HL-60/S4 (cell line): Measurements from ENCODE around the gene SYNE1.

Source experiments
- in situ Hi-C: fragments of 300-500 bp; cut with MboI; formaldehyde crosslinking; loops from 2 replicates; pipeline ENCODE4 v1.14.3; 2022; ENCODE audit warnings: low sequenced_read_pairs

The SYNE1 gene

DNA sequence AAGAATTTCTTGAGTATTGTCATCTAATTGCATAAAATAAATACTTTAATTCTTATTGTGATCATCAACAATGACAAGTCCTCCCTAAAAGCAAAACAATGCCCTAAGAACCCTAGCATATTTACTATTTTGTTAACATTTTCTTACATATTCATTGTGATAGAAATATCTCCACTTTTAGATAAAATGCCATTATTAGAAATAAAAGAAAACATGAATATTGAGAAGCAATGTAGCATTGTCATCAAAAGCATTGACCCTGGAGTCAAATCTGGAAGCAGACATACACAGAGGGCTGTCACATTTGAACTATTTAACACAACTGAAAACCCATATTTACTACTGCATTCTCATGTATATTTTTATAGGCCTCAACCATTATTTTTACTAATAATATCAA lies 257.7 kb downstream of the SYNE1 start:
- in situ Hi-C loops = no loop called here

GRCh38 chr6:152378169-152378568 lies 259.0 kb downstream of the SYNE1 start:
- in situ Hi-C loops = no loop called here

DNA sequence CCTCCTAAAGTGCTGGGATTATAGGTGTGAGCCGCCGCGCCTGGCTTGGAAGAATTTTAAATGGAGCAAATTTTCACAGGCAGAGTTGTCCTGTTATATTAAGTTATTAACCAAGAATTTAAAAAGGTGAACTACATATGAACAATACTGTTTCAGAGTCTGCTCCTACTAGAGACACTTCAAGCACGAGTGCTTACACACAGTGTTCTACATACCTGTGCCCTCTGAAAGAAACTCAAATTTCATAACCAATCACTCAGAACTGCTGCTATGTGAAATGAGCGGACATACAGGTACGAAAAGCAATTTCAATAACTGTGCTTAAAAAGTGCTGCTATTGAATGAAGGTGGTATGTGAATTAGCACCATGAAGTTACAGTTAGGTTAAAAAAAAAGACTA lies 262.0 kb downstream of the SYNE1 start:
- in situ Hi-C loops = no loop called here

DNA sequence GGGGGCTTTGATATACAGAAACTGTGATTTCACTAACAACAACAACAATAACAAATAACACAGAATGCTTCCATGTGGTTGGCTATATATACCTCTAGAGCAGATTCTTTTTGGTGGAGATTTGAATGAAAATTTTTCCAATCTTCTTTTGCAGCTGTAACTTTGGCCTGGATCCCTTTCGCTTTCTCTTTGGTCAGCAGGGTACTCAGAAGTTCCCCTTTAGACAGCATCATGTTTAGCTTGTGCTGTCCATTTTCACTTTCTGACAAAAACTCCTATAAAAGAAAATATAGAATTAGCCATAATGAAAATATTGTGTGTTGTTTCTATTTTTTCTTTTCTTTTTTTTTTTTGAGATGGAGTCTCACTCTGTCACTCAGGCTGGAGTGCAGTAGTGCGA lies 264.2 kb downstream of the SYNE1 start:
- in situ Hi-C loops = no loop called here

DNA sequence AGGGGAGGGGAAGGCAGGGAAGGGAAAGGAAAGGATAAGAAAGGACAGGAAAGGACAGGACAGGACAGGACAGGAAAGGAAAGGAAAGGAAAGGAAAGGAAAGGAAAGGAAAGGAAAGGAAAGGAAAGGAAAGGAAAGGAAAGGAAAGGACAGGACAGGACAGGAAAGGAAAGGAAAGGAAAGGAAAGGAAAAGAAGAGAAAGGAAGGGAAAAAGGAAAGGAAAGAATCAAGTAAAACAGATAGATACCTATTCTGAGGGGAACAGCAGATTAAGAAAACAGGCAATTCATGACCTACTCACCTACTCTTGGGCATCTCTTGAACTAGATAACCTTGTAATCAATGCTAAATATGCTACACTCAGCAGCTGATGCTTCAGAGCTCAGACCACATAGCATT lies 265.4 kb downstream of the SYNE1 start:
- in situ Hi-C loops = no loop called here

DNA sequence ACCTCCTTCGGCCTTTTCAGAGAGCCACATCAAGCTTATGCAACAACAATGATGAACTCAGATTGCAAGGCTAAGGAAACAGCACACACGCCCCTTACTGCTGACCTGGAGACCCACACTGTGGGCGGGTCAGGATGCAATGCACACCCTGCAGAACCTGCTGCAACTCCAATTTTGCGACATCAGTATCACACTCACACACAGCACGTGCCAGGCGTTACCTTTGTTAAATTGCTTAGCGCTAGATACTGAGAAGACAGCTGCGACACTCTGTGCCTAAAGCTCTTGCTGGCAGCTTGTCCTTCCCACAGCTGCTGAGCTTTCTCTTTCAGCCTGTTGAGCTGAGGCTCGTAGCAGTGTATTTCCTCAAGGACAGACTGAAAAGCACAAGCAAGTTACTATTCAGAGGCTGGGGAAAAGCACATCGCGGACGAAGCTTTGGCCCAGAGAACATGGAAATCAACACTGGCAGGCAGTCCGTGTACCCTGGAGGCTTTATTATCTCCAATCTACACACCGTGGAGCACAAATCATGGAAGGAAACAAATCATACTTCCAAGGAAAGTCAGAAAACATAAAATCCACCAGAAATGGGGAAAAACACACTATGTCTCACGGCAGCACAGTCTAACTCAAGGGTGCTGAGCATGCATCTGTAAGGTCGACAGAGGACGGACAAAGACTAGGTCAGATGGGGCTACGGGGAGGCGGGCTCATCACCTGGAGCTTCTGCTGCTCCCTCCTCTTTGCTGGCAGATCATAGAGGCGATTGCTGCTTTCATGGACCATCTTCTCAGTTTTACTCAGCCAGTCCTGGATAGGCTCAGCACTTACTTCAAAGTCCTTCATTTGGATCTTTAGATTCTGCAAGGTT lies 268.2 kb downstream of the SYNE1 start:
- in situ Hi-C loops = no loop called here

DNA sequence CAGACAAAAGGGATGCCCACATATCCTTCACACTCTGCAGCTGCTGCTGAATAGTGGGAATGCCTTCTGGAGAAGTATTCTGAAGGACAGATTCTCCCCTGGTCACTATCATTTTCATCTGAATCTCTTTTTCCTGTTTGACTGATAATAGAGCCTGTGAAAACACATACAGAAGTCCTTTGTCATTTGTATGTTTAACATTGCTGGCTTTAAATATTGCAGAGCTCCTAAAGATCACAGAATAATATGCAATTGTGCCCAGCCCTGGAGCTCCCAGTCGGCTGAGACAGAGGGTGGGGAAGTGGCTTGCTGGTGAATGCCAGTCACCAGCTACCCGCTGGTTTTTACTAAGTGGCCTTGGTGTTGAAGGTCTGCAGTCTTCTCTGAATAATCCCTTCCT lies 272.3 kb downstream of the SYNE1 start:
- in situ Hi-C loops = no loop called here

GRCh38 chr6:152360034-152360433 lies 277.1 kb downstream of the SYNE1 start:
- in situ Hi-C loops = no loop called here

DNA sequence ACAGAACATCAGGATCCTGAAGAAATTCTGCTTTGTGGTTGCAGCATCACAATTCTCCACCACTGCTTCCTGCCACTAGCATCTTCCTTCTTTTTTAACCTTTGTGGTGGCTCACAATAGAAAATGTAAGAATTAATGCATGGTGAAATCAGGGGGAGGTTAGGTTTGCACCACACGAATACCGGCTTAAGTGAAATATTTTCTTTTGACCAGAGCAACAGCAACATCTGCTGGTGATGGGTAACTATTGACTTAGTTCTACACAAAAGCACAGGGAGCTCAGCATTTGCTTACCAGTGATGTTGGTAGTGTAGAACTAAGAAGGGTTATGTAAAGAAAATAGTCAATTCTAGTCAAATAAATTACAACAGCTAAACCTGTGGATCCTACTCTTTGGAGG lies 280.5 kb downstream of the SYNE1 start:
- in situ Hi-C loops = no loop called here

DNA sequence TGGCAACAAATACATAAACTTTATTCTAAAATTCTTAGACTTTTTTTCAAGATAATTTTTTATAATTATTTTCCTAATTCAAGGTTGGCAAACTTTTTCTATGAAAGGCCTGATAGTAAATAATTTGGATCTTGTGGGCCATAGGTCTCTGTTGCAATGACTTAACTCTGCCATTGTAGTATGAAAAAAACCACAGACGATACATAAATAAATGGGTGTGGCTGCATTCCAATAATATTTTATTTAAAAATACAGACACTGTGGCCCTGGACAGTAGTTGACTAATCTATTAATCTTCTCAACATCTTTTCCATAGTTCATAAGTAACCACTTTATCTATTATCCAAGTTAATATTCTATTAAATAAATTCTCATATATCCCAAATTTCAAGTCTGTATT lies 281.1 kb downstream of the SYNE1 start:
- in situ Hi-C loops = no loop called here

- in situ Hi-C loops = no loop called here
Observed at GRCh38 chr6:152355166-152355565, 282.0 kb downstream of the SYNE1 start.

DNA sequence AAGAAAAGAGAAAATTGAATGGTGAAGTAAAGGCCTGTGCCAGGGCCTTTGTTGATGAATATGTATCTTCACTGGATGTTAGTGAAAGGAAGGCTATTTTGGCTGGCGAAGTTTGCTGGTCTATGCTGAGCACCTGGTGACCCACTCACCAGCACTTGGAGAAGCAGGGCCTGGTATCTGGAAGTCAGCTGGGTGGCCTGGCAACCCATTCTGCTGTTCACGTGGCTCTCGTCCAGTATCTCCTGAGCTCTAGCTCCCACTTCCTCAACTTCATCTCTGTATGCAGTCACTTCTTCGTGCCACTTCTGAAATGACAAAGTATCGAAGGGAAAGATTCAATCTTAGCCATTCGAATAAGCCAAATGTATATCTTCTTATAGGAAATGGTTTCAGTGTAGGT lies 283.7 kb downstream of the SYNE1 start:
- in situ Hi-C loops = no loop called here

GRCh38 chr6:152351742-152352141 lies 285.4 kb downstream of the SYNE1 start:
- in situ Hi-C loops = no loop called here

- in situ Hi-C loops = no loop called here
Observed at GRCh38 chr6:152351110-152351509, 286.1 kb downstream of the SYNE1 start.

GRCh38 chr6:152348116-152348515 lies 289.0 kb downstream of the SYNE1 start:
- in situ Hi-C loops = no loop called here

- in situ Hi-C loops = no loop called here
Observed at GRCh38 chr6:152343735-152344360, 293.3 kb downstream of the SYNE1 start.

DNA sequence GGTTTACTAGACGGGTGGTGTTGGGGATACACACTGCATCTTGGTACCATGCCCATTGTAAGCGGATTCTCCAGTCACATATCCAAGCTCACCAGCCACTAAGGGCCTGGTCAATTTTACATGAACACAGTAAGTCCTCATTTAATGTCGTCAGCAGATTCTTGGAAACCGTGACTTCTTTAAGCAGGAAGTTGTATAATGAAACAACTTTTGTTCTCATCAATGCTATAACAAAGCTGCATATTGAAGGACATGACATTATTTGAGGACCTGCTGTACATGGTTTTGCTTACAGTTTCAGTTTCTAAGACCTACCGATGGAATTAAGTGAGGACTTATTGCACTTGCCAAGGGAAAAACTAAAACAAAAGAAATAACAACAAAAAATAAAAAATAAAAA lies 295.6 kb downstream of the SYNE1 start:
- in situ Hi-C loops = no loop called here

DNA sequence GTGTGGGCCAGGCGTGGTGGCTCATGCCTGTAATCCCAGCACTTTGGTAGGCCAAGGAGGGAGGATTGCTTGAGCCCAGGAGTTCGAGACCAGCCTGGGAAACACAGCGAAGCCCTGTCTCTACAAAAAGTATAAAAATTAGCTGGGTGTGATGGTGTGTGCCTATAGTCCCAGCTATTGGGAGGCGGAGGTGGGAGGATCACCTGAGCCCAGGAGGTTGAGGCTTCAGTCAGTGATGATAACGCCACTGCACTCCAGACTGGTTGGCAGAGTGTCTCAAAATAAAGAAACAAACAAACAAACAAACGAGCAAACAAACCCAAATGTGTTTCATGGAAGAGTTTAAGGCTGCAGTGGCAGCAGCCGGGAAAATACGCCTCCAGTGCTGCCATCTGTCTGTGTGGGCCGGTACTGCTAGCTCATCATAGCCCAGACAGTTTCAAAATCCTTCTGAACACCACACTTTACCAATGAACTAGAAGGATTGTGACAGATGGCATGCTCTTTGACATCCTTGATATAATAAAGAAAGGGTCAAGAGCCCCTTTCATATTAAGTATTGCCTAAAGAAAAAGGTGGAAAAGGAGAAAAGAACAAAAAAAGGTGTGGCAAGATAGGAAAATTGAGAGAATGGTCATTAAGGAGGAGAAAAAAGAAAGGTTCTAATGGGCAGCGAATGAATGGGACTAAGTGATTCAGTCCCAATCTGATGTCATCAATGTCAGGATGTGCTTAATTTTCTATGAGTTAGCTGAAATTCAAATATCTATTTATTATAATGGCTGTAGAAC lies 298.6 kb downstream of the SYNE1 start:
- in situ Hi-C loops = no loop called here

- in situ Hi-C loops = no loop called here
Observed at GRCh38 chr6:152334555-152334954, 302.6 kb downstream of the SYNE1 start.

DNA sequence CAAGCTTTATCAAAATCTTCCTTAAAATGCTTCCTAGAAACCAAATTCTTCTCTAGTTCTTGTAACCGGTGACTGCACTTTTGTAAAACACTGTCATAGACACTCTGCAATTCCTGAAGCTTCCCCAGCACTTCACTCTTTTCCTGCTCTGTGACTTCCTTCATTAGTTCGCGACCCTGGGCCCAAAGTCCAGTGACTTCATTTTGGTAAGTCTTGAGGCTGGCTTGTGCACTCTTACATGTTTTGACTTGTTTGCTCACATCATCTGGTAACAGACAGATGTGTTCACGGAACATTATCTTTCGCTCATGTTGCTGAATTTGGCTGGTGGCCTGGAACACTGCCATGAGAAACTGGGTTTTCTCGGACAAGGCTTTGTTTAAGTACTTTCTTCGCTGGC lies 306.2 kb downstream of the SYNE1 start:
- in situ Hi-C loops = no loop called here

- in situ Hi-C loops = no loop called here
Observed at GRCh38 chr6:152329638-152330448, 307.3 kb downstream of the SYNE1 start.
